Camera-type eye (tissue), 1 donor: ENCODE data around the gene CNIH4. TPM values are rescaled to one million over a fixed set of nuclear protein-coding genes. Genes with fewer than 3 reads are reported as not detected.

Source experiments
- total RNA-seq: library from RNA; depleted of rRNA; stranded (reverse); fragments of >200 nt; gene quantifications from one replicate; pipeline ENCODE4 v1.2.3, GENCODE V29; 2014

Gene CNIH4
- total RNA-seq, result 24.2 TPM

DNA sequence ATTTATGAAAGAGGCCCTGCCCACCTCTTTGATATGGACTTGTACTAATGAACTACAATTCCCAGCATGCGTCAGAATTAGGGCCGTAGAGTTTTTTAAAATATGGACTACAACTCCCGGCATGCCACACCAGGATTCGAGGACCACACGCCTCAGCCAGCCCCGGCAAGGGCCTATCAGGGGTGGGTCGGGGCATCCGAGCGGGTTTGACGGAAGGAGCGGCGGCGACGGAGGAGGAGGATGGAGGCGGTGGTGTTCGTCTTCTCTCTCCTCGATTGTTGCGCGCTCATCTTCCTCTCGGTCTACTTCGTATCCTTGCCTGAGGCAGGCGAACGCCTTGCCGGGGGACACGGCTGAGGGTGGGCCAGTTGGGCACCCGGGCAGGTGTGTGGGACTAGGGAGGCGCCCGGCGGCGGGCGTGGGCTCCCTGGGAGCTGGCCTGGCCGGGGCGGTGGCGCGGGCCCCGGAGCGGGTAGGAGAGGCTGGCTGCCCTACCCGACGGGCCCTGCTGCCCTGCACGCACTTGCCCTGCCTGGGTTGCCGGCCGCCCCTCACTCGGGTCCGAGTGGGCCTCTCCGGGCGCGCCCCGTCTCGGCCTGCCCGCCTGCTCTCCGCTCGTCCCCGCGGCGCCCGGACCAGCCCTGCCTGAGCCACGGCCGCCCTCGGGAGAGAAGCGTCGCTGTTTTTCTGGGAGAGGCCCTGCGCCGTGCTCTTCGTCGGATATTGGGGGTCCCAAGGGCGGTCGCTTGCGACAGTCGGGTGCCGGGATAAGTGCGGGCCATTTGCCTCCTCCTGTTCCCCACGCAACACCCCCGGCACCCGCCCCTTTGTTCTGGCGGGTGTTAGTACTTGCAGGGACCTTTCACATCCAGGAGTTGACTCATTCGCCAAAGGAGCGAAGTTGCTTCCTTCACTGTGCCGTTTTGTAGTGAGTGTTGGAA lies at the start of gene CNIH4:
Gene CNIH4, plus strand, starts transcription at position 195 of the 941 bp plus-strand sequence. Its CDS starts 46 bp downstream, at position 241.

DNA sequence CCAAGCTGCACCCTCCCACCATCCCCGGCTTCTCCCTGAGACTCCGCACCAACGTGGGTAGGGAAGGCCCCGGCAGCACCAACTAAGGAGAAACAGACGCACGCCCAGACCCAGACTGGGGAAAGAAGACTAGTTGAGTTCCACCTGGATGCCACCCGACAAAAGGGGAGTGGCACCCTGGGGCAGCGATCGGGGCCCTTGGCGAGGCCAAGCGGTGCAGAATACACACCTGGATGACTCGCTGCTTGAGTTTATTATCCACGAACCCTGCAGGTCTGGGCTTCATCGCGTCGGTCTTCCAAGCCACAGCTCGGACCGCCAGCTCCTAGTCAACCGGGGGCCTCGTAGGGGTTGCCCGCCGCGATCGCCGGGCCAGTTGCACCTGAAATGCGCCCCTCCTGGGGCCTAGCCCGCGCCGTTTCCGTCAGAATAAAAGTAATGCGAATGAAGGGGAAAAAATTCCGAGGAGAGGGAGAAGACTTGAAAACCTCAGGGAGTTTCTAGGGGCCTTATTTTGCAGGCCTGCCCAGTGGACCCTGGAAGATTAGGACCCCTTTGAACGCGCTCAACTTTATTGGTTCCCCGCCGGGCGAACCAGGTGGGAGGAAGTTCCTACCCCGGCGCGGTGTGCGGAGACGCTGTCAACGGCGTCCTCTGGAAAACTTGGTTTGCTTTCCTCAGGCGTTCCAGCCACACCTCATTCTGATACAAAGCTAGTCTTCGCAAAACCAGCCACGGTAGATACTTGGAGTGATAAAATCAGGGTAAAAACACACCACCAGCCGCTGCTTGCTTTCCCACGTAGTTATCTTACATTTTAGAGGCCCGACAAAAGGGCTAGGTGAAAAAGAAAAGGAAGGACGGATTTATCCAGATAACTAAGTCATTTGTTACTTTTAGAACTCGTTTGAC lies 26.6 kb upstream of the CNIH4 start, which contains the start of gene NVL:
Gene NVL, minus strand, starts transcription at position 331 of the 912 bp plus-strand sequence. Its CDS starts 45 bp downstream, at position 286.

Other genes with a start within 250 kb of the CNIH4 start
- 48.5 TPM for gene FBXO28, start 242.8 kb upstream of the CNIH4 start, total RNA-seq
- 83.6 TPM for gene DEGS1, start 173.6 kb upstream of the CNIH4 start, total RNA-seq
- gene NVL, start 26.7 kb upstream of the CNIH4 start, total RNA-seq, result 68.4 TPM
- 125 TPM for gene WDR26, start 77.9 kb downstream of the CNIH4 start, total RNA-seq